GM12878 (cell line): ENCODE data around the gene PARP1. TPM values are rescaled to one million over a fixed set of nuclear protein-coding genes. Genes with fewer than 3 reads are reported as not detected.
"Not testable (repeated sequence)": the region's sequence is repeated elsewhere in the genome, so short reads cannot be mapped to it uniquely, and the experiment has no call there.

Source experiments
- ATAC-seq: fragments of 200-7000 bp; cut with Tn5 transposase; 3 replicates; pipeline ENCODE4 v1.9.1; 2020; ENCODE audit warnings: mild to moderate bottlenecking, moderate library complexity
- BruUV-seq: library from RNA; stranded (reverse); fragments of 400-500 nt; replicated peaks from 2 replicates; lab custom pipeline; 2021; lab: Mats Ljungman, UMichigan
- CTCF ChIA-PET: fragments of 300-600 bp; sonication (Branson Sonifier 250); formaldehyde crosslinking; extraction: SDS; loops from one replicate; lab custom pipeline; 2021; ENCODE audit warnings: inconsistent platforms; lab: Yijun Ruan, JAX
- POLR2A ChIA-PET: fragments of 350-600 bp; formaldehyde crosslinking; extraction: SDS; loops from one replicate; lab custom pipeline; 2021; ENCODE audit warnings: inconsistent platforms; lab: Charles Lee
- RAD21 ChIA-PET: fragments of 300-600 bp; sonication (Branson Sonifier 250); formaldehyde crosslinking; loops from one replicate; lab custom pipeline; 2023; ENCODE audit warnings: antibody characterized with exemption; ENCODE audit not compliant: unreplicated experiment; lab: Charles Lee
- SMC1A ChIA-PET: fragments of 300-600 bp; sonication (Branson Sonifier 250); formaldehyde crosslinking; loops from one replicate; lab custom pipeline; 2023; ENCODE audit not compliant: unreplicated experiment, uncharacterized antibody; lab: Charles Lee
- DNase-seq: peaks from one replicate; pipeline ENCODE4 v3.0.0-alpha.2; 2011; ENCODE audit warnings: low read depth, low spot score
- FAIRE-seq: peaks from 3 replicates; lab custom pipeline; 2011; peaks lifted over from hg19 to GRCh38; lab: Jason Lieb, UNC
- H2AFZ ChIP-seq: 2 replicates; pipeline ENCODE4 v1.6.0; 2011; ENCODE audit warnings: low read depth, low read length, control low read depth; ENCODE audit not compliant: control insufficient read depth
- H3K27ac ChIP-seq: 2 replicates; pipeline ENCODE4 v1.5.1; 2011; ENCODE audit warnings: control low read depth; ENCODE audit not compliant: control insufficient read depth, insufficient read depth
- H3K27me3 ChIP-seq, 2 experiments: replicated peaks in 1 of 2; 2 replicates each; pipeline versions ENCODE4 v1.6.0 to v1.6.1; 2011; ENCODE audit warnings: low read length in 1 of 2; ENCODE audit not compliant: control insufficient read depth in 2 of 2, insufficient read depth in 2 of 2
- H3K36me3 ChIP-seq, 2 experiments: 2 replicates each; pipeline ENCODE4 v1.5.1; 2011; ENCODE audit warnings: low read length in 1 of 2; ENCODE audit not compliant: control insufficient read depth in 2 of 2, insufficient read depth in 2 of 2
- H3K4me1 ChIP-seq: 2 replicates; pipeline ENCODE4 v1.6.1; 2011; ENCODE audit warnings: mild to moderate bottlenecking, low read length, moderate library complexity, mixed read lengths; ENCODE audit not compliant: control insufficient read depth, insufficient read depth
- H3K4me2 ChIP-seq: 2 replicates; pipeline ENCODE4 v1.6.0; 2011; ENCODE audit warnings: control low read depth; ENCODE audit not compliant: control insufficient read depth, insufficient read depth
- H3K4me3 ChIP-seq: fragments of 200-600 bp; sonication (generic); 2 replicates; pipeline ENCODE4 v1.5.1; 2016
- H3K79me2 ChIP-seq: 2 replicates; pipeline ENCODE4 v1.6.0; 2011; ENCODE audit warnings: low read length; ENCODE audit not compliant: control insufficient read depth, insufficient read depth
- H3K9ac ChIP-seq: 2 replicates; pipeline ENCODE4 v1.8.0; 2011; ENCODE audit warnings: low read length, control low read depth, mixed read lengths; ENCODE audit not compliant: control insufficient read depth, insufficient read depth
- H3K9me3 ChIP-seq: replicated peaks from 3 replicates; pipeline ENCODE4 v1.5.1; 2011; ENCODE audit warnings: mild to moderate bottlenecking, low read length; ENCODE audit not compliant: control insufficient read depth, insufficient read depth
- H4K20me1 ChIP-seq: 2 replicates; pipeline ENCODE4 v1.6.0; 2011; ENCODE audit not compliant: control insufficient read depth, insufficient read depth
- FOXM1 ChIP-seq: IDR thresholded peaks from 2 replicates; pipeline ENCODE4 v1.6.1; 2012; ENCODE audit warnings: low read depth, mild to moderate bottlenecking, inconsistent platforms, low read length, moderate library complexity
- GATAD2B ChIP-seq: fragments of 450-650 bp; conservative IDR thresholded peaks from 2 replicates; pipeline ENCODE4 v1.6.1; 2017; ENCODE audit warnings: low read depth, mild to moderate bottlenecking, moderate library complexity
- HCFC1 ChIP-seq: fragments of 150-350 bp; IDR thresholded peaks from 2 replicates; pipeline ENCODE4 v1.6.1; 2014; ENCODE audit warnings: low read length
- RAD21 ChIP-seq: IDR thresholded peaks from 2 replicates; pipeline ENCODE4 v1.6.1; 2011; ENCODE audit warnings: mild to moderate bottlenecking, low read depth, low read length, moderate library complexity; ENCODE audit not compliant: insufficient read depth
- RB1 ChIP-seq: fragments of 450-650 bp; formaldehyde crosslinking; IDR thresholded peaks from 2 replicates; pipeline ENCODE4 v1.6.1; 2017; ENCODE audit warnings: mild to moderate bottlenecking, borderline replicate concordance
- SIX5 ChIP-seq: IDR thresholded peaks from 2 replicates; pipeline ENCODE4 v1.6.1; 2011; ENCODE audit warnings: mild to moderate bottlenecking, low read depth, low read length, moderate library complexity; ENCODE audit not compliant: severe bottlenecking
- SUZ12 ChIP-seq: fragments of 200-600 bp; sonication (generic); IDR thresholded peaks from one replicate; pipeline ENCODE4 v1.6.1; 2018; ENCODE audit warnings: antibody characterized with exemption, mild to moderate bottlenecking; ENCODE audit not compliant: unreplicated experiment
- ZNF24 ChIP-seq: fragments of 450-650 bp; IDR thresholded peaks from 2 replicates; pipeline ENCODE4 v1.6.1; 2017; ENCODE audit warnings: antibody characterized with exemption, mild to moderate bottlenecking
- WGBS: methylation state at CpG from one replicate; pipeline ENCODE4 v1.1.6; 2016; ENCODE audit warnings: low lambda C conversion rate; ENCODE audit not compliant: insufficient replicate concordance, insufficient coverage; ENCODE audit errors: missing lambda C conversion rate; 5-methylcytosine and 5-hydroxymethylcytosine counted together
- in situ Hi-C: fragments of 300-500 bp; cut with MboI; formaldehyde crosslinking; loops from 9 replicates; pipeline ENCODE4 v1.14.3; 2018; ENCODE audit warnings: mixed read lengths
- intact Hi-C: fragments of 100-400 bp; cut with micrococcal nuclease; formaldehyde crosslinking; loops from one replicate; pipeline ENCODE4 v1.14.2; 2022; ENCODE audit not compliant: unreplicated experiment
- polyA plus RNA-seq, 11 experiments: library from polyadenylated mRNA; depleted of rRNA in 4 of 11; unstranded in 6 of 11; stranded (reverse) in 5 of 11; fragments of >200 nt; fragmentation: Nextera tagmentation in 4 of 11; fragmentation: Illumina TruSeq in 1 of 11; extraction: Ambion mirVana in 4 of 11; extraction: Trizol in 1 of 11; gene quantifications; 1 replicate in 1 of 11; 2 replicates in 10 of 11; pipeline versions ENCODE4 v1.2.1 to v1.2.3, GENCODE V29; 2011 to 2016; ENCODE audit warnings: inconsistent platforms in 2 of 11, missing spikeins in 2 of 11, low read depth in 1 of 11
- total RNA-seq, 4 experiments: library from RNA; depleted of rRNA in 3 of 4; stranded (reverse); fragments of >200 nt in 3 of 4; fragmentation: Illumina TruSeq in 1 of 4; extraction: Trizol in 1 of 4; gene quantifications; 2 replicates each; pipeline versions ENCODE4 v1.2.1 to v1.2.3, GENCODE V29; 2013 to 2021

The PARP1 gene
- total and polyA plus RNA-seq, 10 of the 15 experiments (the other 5 are each of a cell fraction or from before 2014, with no cell fraction given), result 113 to 287 (median 265) TPM

- H3K4me1 ChIP-seq, result peaks cover 3% of the 10 kb centered on the region; the same call in 1 of the 2 replicates
- no peaks in the 10 kb centered on the region for H4K20me1 ChIP-seq
- no TSS peak for BruUV-seq
- H2AFZ ChIP-seq, result no peak overlapping the region
- ChIA-PET CTCF (no interaction called here), POLR2A (no interaction called here), RAD21 (interaction anchor here (0.6 to 0.7 kb wide), 2 partner anchors 8 to 206 kb away, joined by 3 read pairs; no protein-coding TSS in a partner anchor), SMC1A (no interaction called here)
- intact Hi-C loops (no loop called here), in situ Hi-C loops (no loop called here)
- FAIRE-seq (no peak), DNase-seq (no peak), ATAC-seq (no peak)
- no peak overlapping the region for H3K27ac ChIP-seq
- no peaks in the 10 kb centered on the region for H3K36me3 ChIP-seq
- H3K9ac ChIP-seq, result no peak overlapping the region
- no peak overlapping the region for H3K4me3 ChIP-seq
- WGBS, result 60% methylated on average over 13 of the region's 13 CpGs
- no peaks in the 10 kb centered on the region for H3K9me3 ChIP-seq
- H3K4me2 ChIP-seq, result no peak overlapping the region
- no peak for TF ChIP-seq SIX5
- no peak for TF ChIP-seq RAD21
- TF ChIP-seq FOXM1, result no peak
- TF ChIP-seq RB1, result no peak
- no peak for TF ChIP-seq HCFC1
- no peak for TF ChIP-seq ZNF24
- no peak for TF ChIP-seq SUZ12
- TF ChIP-seq GATAD2B, result no peak
- no peaks in the 10 kb centered on the region for H3K79me2 ChIP-seq
- H3K27me3 ChIP-seq, result peaks cover 0 to under 1% of the 10 kb centered on the region in 2 experiments; a peak in 2 of 4 replicates
Observed at GRCh38 chr1:226432586-226433340, 24.9 kb upstream of the PARP1 start.

DNA sequence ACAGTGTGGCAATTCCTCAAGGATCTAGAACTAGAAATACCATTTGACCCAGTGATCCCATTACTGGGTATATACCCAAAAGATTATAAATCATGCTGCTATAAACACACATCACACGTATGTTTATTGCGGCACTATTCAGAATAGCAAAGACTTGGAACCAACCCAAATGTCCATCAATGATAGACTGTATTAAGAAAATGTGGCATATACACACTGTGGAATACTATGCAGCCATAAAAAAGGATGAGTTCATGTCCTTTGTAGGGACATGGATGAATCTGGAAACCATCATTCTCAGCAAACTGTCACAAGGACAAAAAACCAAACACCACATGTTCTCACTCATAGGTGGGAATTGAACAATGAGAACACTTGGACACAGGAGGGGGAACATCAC is 24.0 kb upstream of the PARP1 start:
- H3K9ac ChIP-seq, FAIRE-seq, SMC1A ChIA-PET, intact Hi-C loops, H3K9me3 ChIP-seq, H3K27me3 ChIP-seq, H3K4me1 ChIP-seq, ATAC-seq, POLR2A ChIA-PET, in situ Hi-C loops, H2AFZ ChIP-seq, H3K4me2 ChIP-seq, CTCF ChIA-PET, H3K36me3 ChIP-seq, RAD21 ChIA-PET, DNase-seq, H3K27ac ChIP-seq, H4K20me1 ChIP-seq, BruUV-seq, H3K79me2 ChIP-seq, H3K4me3 ChIP-seq: not testable (repeated sequence)
- 97% methylated on average over 2 of the region's 2 CpGs for WGBS
